ENCODE data around the gene VPS45. TPM values are rescaled to one million over a fixed set of nuclear protein-coding genes. Genes with fewer than 3 reads are reported as not detected.

Gene VPS45
- total RNA-seq, 1 experiment from 2014 or later = 30.3 TPM

GRCh38 chr1:150164779-150165178, 97.2 kb downstream of the VPS45 start:
- no peaks in the 10 kb centered on the region for H3K79me2 ChIP-seq (ENCODE audit: low read depth)
- POLR2A ChIA-PET (ENCODE audit: unreplicated experiment) = no interaction called here
- H3F3A ChIP-seq (ENCODE audit: insufficient read depth, low read depth) = no peaks in the 10 kb centered on the region
- TF ChIP-seq CTCF (conservative IDR thresholded peaks at IDR 0.05) (no peak), EZH2 (IDR thresholded peaks at IDR 0.05; ENCODE audit: low read depth) (no peak)
- H3K9me2 ChIP-seq (ENCODE audit: insufficient read depth) = no peaks in the 10 kb centered on the region
- CTCF ChIA-PET = no interaction called here
- H3K4me2 ChIP-seq = no peak overlapping the region
- DNase-seq = no peak
- H3K4me3 ChIP-seq = no peak overlapping the region
- H3K36me3 ChIP-seq (ENCODE audit: low read depth) = no peaks in the 10 kb centered on the region
- no peaks in the 10 kb centered on the region for H4K20me1 ChIP-seq (ENCODE audit: insufficient read depth)
- no TSS peak for BruUV-seq (replicated peaks)
- no peak overlapping the region for H2AFZ ChIP-seq
- intact Hi-C loops (cut with micrococcal nuclease; ENCODE audit: unreplicated experiment) = loop anchor here (5.0 to 10.0 kb wide), 2 partner anchors 97 to 280 kb away; partner anchors contain the start of gene VPS45
- H3K4me1 ChIP-seq (replicated peaks; ENCODE audit: insufficient read depth) = no peaks in the 10 kb centered on the region
- H3K27ac ChIP-seq = no peak overlapping the region
- no peaks in the 10 kb centered on the region for H3K9me3 ChIP-seq (ENCODE audit: insufficient read depth, low read depth)
- no peaks in the 10 kb centered on the region for H3K27me3 ChIP-seq (ENCODE audit: insufficient read depth, low read depth)

GRCh38 chr1:150165622-150166612, 98.3 kb downstream of the VPS45 start:
- no peak overlapping the region for H3K4me2 ChIP-seq
- H3K36me3 ChIP-seq (ENCODE audit: low read depth) = no peaks in the 10 kb centered on the region
- no peaks in the 10 kb centered on the region for H3K79me2 ChIP-seq (ENCODE audit: low read depth)
- ChIA-PET CTCF (no interaction called here), POLR2A (ENCODE audit: unreplicated experiment) (interaction anchor here (0.6 kb wide), 1 partner anchor 52 kb away, joined by 21 read pairs; no protein-coding TSS in a partner anchor)
- H3F3A ChIP-seq (ENCODE audit: insufficient read depth, low read depth) = no peaks in the 10 kb centered on the region
- TF ChIP-seq EZH2 (IDR thresholded peaks at IDR 0.05; ENCODE audit: low read depth) = no peak
- TF ChIP-seq CTCF (conservative IDR thresholded peaks at IDR 0.05) = peak; percentile 59
- H3K27ac ChIP-seq = no peak overlapping the region
- no peak for DNase-seq
- H3K9me3 ChIP-seq (ENCODE audit: insufficient read depth, low read depth) = no peaks in the 10 kb centered on the region
- no peaks in the 10 kb centered on the region for H3K27me3 ChIP-seq (ENCODE audit: insufficient read depth, low read depth)
- BruUV-seq (replicated peaks) = no TSS peak
- intact Hi-C loops (cut with micrococcal nuclease; ENCODE audit: unreplicated experiment) = loop anchor here (1.0 to 10.0 kb wide), 3 partner anchors 99 to 281 kb away; partner anchors contain the start of gene VPS45
- H4K20me1 ChIP-seq (ENCODE audit: insufficient read depth) = no peaks in the 10 kb centered on the region
- H2AFZ ChIP-seq = no peak overlapping the region
- no peak overlapping the region for H3K4me3 ChIP-seq
- no peaks in the 10 kb centered on the region for H3K9me2 ChIP-seq (ENCODE audit: insufficient read depth)
- H3K4me1 ChIP-seq (replicated peaks; ENCODE audit: insufficient read depth) = no peaks in the 10 kb centered on the region

- H3K27me3 ChIP-seq (ENCODE audit: insufficient read depth, low read depth) = no peaks in the 10 kb centered on the region
- no peaks in the 10 kb centered on the region for H3K36me3 ChIP-seq (ENCODE audit: low read depth)
- H3K4me1 ChIP-seq (replicated peaks; ENCODE audit: insufficient read depth) = no peaks in the 10 kb centered on the region
- H3K27ac ChIP-seq = no peak overlapping the region
- BruUV-seq (replicated peaks) = no TSS peak
- ChIA-PET CTCF (interaction anchor here (0.5 to 1.1 kb wide), 5 partner anchors 18 to 211 kb away, joined by 4 to 6 read pairs (median 5); no protein-coding TSS in a partner anchor), POLR2A (ENCODE audit: unreplicated experiment) (no interaction called here)
- DNase-seq = peak in 1 of 2 experiments; percentile 65
- no peaks in the 10 kb centered on the region for H3K9me2 ChIP-seq (ENCODE audit: insufficient read depth)
- no peaks in the 10 kb centered on the region for H3F3A ChIP-seq (ENCODE audit: insufficient read depth, low read depth)
- no peaks in the 10 kb centered on the region for H3K9me3 ChIP-seq (ENCODE audit: insufficient read depth, low read depth)
- no peaks in the 10 kb centered on the region for H4K20me1 ChIP-seq (ENCODE audit: insufficient read depth)
- intact Hi-C loops (cut with micrococcal nuclease; ENCODE audit: unreplicated experiment) = loop anchor here (5.0 to 10.0 kb wide), 2 partner anchors 102 to 284 kb away; partner anchors contain the start of gene VPS45
- no peak overlapping the region for H2AFZ ChIP-seq
- TF ChIP-seq CTCF (conservative IDR thresholded peaks at IDR 0.05) (peak; percentile 86), EZH2 (IDR thresholded peaks at IDR 0.05; ENCODE audit: low read depth) (no peak)
- no peak overlapping the region for H3K4me3 ChIP-seq
- no peaks in the 10 kb centered on the region for H3K79me2 ChIP-seq (ENCODE audit: low read depth)
- H3K4me2 ChIP-seq = no peak overlapping the region
Observed at GRCh38 chr1:150168960-150169601, 101.5 kb downstream of the VPS45 start.

Measured in PC-9 (cell line).